ENCODE results near the gene RRN3.

DNA sequence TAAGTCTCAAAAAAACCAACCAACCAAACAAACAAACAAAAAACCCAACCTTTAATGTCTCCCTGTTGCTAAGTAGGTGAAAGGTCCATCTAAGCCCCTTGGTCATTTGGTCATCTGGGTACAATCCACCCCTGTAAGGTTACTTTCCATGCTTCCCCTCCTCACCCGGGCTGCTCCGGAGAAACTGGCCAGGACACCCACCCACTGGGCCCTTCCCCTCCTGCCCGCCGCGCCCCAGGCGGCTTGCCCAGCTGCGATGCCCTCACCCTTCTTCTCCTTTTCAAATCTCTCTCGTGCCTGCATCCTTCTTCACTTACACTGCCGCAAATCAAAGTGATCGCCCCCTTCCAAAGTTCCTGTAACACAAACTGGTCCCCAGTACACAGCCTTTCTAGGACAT is 40.2 kb downstream of the RRN3 start:
- TF ChIP-seq, protein P1, sequence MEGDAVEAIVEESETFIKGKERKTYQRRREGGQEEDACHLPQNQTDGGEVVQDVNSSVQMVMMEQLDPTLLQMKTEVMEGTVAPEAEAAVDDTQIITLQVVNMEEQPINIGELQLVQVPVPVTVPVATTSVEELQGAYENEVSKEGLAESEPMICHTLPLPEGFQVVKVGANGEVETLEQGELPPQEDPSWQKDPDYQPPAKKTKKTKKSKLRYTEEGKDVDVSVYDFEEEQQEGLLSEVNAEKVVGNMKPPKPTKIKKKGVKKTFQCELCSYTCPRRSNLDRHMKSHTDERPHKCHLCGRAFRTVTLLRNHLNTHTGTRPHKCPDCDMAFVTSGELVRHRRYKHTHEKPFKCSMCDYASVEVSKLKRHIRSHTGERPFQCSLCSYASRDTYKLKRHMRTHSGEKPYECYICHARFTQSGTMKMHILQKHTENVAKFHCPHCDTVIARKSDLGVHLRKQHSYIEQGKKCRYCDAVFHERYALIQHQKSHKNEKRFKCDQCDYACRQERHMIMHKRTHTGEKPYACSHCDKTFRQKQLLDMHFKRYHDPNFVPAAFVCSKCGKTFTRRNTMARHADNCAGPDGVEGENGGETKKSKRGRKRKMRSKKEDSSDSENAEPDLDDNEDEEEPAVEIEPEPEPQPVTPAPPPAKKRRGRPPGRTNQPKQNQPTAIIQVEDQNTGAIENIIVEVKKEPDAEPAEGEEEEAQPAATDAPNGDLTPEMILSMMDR (IDR thresholded peaks at IDR 0.05 in 8 of 11, conservative IDR thresholded peaks at IDR 0.05 in 3 of 11): no peak
- TF ChIP-seq POLR2A (IDR thresholded peaks at IDR 0.05): no peak

Data from spleen (tissue), 7 donors.